ENCODE results near the gene GTF3C5. TPM values are rescaled to one million over a fixed set of nuclear protein-coding genes. Genes with fewer than 3 reads are reported as not detected.

GTF3C5 gene
- total RNA-seq, 1 experiment from 2014 or later = 104 TPM

DNA sequence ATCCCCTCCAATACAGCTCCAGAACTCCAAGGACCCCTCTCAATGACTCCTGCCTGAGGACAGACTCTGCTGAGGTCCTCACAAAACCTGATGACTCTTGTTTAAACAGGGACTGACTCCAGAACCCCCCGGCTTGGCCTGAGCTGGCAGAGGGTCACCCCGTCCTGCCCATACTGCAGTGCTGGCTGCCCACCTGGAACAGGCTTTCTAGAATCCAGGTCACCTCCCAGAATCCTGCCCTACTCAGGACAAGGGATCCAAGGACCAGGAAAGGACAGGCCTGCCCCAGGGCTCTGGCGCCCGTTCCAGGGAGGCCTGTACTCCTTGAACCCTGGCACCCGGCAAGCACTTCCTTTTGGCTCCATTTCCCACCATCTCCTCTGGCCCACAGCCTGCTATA is 68.1 kb downstream of the GTF3C5 start (continued):
- TF ChIP-seq, protein P1, sequence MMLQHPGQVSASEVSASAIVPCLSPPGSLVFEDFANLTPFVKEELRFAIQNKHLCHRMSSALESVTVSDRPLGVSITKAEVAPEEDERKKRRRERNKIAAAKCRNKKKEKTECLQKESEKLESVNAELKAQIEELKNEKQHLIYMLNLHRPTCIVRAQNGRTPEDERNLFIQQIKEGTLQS (CRISPR knock-in tag; conservative IDR thresholded peaks at IDR 0.05) = no peak
- no peak for TF ChIP-seq PRRX2 (CRISPR knock-in tag; IDR thresholded peaks at IDR 0.05)
- TF ChIP-seq, protein P2, sequence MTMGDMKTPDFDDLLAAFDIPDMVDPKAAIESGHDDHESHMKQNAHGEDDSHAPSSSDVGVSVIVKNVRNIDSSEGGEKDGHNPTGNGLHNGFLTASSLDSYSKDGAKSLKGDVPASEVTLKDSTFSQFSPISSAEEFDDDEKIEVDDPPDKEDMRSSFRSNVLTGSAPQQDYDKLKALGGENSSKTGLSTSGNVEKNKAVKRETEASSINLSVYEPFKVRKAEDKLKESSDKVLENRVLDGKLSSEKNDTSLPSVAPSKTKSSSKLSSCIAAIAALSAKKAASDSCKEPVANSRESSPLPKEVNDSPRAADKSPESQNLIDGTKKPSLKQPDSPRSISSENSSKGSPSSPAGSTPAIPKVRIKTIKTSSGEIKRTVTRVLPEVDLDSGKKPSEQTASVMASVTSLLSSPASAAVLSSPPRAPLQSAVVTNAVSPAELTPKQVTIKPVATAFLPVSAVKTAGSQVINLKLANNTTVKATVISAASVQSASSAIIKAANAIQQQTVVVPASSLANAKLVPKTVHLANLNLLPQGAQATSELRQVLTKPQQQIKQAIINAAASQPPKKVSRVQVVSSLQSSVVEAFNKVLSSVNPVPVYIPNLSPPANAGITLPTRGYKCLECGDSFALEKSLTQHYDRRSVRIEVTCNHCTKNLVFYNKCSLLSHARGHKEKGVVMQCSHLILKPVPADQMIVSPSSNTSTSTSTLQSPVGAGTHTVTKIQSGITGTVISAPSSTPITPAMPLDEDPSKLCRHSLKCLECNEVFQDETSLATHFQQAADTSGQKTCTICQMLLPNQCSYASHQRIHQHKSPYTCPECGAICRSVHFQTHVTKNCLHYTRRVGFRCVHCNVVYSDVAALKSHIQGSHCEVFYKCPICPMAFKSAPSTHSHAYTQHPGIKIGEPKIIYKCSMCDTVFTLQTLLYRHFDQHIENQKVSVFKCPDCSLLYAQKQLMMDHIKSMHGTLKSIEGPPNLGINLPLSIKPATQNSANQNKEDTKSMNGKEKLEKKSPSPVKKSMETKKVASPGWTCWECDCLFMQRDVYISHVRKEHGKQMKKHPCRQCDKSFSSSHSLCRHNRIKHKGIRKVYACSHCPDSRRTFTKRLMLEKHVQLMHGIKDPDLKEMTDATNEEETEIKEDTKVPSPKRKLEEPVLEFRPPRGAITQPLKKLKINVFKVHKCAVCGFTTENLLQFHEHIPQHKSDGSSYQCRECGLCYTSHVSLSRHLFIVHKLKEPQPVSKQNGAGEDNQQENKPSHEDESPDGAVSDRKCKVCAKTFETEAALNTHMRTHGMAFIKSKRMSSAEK (CRISPR knock-in tag; IDR thresholded peaks at IDR 0.05; ENCODE audit: borderline replicate concordance) = no peak

DNA sequence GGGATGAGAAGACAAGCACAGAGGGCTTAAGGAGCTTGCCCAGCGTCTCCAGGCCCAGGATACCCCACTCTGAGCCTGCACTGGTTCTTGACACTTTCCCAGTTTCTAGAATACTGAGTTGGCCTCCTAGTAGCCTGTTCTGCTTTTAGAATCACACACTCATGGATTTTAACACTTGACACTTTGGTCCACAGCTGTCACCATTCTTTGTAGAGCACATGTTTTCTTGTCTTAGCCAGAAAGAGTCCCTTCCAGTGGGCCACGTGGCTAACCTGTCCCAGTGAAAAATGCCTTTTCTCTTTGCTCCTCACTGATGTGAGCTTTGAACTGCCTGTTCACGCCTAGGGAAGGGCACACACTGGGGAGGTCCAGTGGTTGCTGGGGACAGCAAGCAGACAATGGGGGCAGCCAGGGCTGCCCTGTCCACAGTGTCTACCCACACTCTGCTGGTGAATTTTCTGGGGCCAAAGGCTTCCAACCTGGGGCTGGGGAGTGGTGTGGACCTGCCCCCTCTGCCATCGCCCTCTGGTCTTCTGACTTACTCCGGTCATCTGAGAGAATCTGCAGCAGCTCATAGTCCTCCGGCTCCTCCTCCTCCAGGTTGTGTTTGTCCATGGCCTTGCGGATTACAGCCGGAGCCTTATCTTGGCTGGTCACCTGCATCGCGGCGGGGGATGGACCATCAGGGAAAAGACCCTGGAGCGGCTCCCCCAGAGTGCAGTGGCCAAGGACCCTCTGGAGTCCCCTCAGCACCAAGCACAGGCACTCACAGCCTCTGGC is 69.1 kb downstream of the GTF3C5 start:
- no peak overlapping the region for H3K27ac Mint-ChIP-seq
- ChIA-PET CTCF (interaction anchor here (0.6 to 4.4 kb wide), 4 partner anchors 40 to 90 kb away, joined by 3 to 58 read pairs (median 6); no protein-coding TSS in a partner anchor), POLR2A (interaction anchor here (0.6 kb wide), 1 partner anchor 40 kb away, joined by 3 read pairs; no protein-coding TSS in a partner anchor)
- H3K27me3 Mint-ChIP-seq (ENCODE audit: low read depth) = peaks cover 16% of the 10 kb centered on the region
- no peak for DNase-seq (ENCODE audit: low spot score)
- no peaks in the 10 kb centered on the region for H3K4me1 Mint-ChIP-seq
- H3K4me3 Mint-ChIP-seq = no peak overlapping the region
- H3K36me3 Mint-ChIP-seq = peaks cover 45% of the 10 kb centered on the region
- peaks cover 19% of the 10 kb centered on the region for H3K9me3 Mint-ChIP-seq
- no peak for ATAC-seq
- TF ChIP-seq TP53 (CRISPR knock-in tag; IDR thresholded peaks at IDR 0.05) = no peak
- TF ChIP-seq MXD4 (CRISPR knock-in tag; IDR thresholded peaks at IDR 0.05; ENCODE audit: borderline replicate concordance) = no peak
- no peak for TF ChIP-seq ZBTB21 (CRISPR knock-in tag; IDR thresholded peaks at IDR 0.05; ENCODE audit: borderline replicate concordance)
- TF ChIP-seq FOXP1 (CRISPR knock-in tag; IDR thresholded peaks at IDR 0.05; ENCODE audit: borderline replicate concordance) = no peak
- TF ChIP-seq JUN (CRISPR knock-in tag; IDR thresholded peaks at IDR 0.05) = no peak
- TF ChIP-seq EMX1 (CRISPR knock-in tag; IDR thresholded peaks at IDR 0.05) = no peak
- TF ChIP-seq, protein P3, sequence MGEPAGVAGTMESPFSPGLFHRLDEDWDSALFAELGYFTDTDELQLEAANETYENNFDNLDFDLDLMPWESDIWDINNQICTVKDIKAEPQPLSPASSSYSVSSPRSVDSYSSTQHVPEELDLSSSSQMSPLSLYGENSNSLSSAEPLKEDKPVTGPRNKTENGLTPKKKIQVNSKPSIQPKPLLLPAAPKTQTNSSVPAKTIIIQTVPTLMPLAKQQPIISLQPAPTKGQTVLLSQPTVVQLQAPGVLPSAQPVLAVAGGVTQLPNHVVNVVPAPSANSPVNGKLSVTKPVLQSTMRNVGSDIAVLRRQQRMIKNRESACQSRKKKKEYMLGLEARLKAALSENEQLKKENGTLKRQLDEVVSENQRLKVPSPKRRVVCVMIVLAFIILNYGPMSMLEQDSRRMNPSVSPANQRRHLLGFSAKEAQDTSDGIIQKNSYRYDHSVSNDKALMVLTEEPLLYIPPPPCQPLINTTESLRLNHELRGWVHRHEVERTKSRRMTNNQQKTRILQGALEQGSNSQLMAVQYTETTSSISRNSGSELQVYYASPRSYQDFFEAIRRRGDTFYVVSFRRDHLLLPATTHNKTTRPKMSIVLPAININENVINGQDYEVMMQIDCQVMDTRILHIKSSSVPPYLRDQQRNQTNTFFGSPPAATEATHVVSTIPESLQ (CRISPR knock-in tag; IDR thresholded peaks at IDR 0.05) = no peak
- no peak for TF ChIP-seq NR1H2 (CRISPR knock-in tag; IDR thresholded peaks at IDR 0.05)
- TF ChIP-seq, protein P4, sequence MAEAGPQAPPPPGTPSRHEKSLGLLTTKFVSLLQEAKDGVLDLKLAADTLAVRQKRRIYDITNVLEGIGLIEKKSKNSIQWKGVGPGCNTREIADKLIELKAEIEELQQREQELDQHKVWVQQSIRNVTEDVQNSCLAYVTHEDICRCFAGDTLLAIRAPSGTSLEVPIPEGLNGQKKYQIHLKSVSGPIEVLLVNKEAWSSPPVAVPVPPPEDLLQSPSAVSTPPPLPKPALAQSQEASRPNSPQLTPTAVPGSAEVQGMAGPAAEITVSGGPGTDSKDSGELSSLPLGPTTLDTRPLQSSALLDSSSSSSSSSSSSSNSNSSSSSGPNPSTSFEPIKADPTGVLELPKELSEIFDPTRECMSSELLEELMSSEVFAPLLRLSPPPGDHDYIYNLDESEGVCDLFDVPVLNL (CRISPR knock-in tag; IDR thresholded peaks at IDR 0.05; ENCODE audit: borderline replicate concordance, low read depth) = no peak
- TF ChIP-seq NR2C2 (CRISPR knock-in tag; IDR thresholded peaks at IDR 0.05) = no peak
- TF ChIP-seq, protein P5, sequence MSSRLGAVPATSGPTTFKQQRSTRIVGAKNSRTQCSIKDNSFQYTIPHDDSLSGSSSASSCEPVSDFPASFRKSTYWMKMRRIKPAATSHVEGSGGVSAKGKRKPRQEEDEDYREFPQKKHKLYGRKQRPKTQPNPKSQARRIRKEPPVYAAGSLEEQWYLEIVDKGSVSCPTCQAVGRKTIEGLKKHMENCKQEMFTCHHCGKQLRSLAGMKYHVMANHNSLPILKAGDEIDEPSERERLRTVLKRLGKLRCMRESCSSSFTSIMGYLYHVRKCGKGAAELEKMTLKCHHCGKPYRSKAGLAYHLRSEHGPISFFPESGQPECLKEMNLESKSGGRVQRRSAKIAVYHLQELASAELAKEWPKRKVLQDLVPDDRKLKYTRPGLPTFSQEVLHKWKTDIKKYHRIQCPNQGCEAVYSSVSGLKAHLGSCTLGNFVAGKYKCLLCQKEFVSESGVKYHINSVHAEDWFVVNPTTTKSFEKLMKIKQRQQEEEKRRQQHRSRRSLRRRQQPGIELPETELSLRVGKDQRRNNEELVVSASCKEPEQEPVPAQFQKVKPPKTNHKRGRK (CRISPR knock-in tag; IDR thresholded peaks at IDR 0.05; ENCODE audit: borderline replicate concordance) = no peak
- no peak for TF ChIP-seq TCF7 (CRISPR knock-in tag; IDR thresholded peaks at IDR 0.05; ENCODE audit: low read depth)
- TF ChIP-seq, protein P1 (CRISPR knock-in tag; conservative IDR thresholded peaks at IDR 0.05) = no peak
- TF ChIP-seq SMAD4 (CRISPR knock-in tag; IDR thresholded peaks at IDR 0.05) = no peak
- no peak for TF ChIP-seq PRRX2 (CRISPR knock-in tag; IDR thresholded peaks at IDR 0.05)
- no peak for TF ChIP-seq SMAD3 (CRISPR knock-in tag; IDR thresholded peaks at IDR 0.05; ENCODE audit: borderline replicate concordance)
- TF ChIP-seq ZNF121 (CRISPR knock-in tag; IDR thresholded peaks at IDR 0.05) = no peak

Measured in WTC11 (cell line).